HT1080 (cell line): ENCODE measurements around the gene TRIML1. TPM values are rescaled to one million over a fixed set of nuclear protein-coding genes. Genes with fewer than 3 reads are reported as not detected.

ENCODE experiments used
- small RNA-seq: library from RNA; depleted of rRNA; stranded (forward); fragments of <200 nt; gene quantifications from one replicate; pipeline ENCODE3, GENCODE V24; 2014
- total RNA-seq: library from RNA; depleted of rRNA; stranded (reverse); fragments of >200 nt; shearing (Covaris generic); gene quantifications from 2 replicates; pipeline ENCODE4 v1.2.3, GENCODE V29; 2014; rRNA removed

The TRIML1 gene
- total RNA-seq, 1 experiment from 2014 or later, result not detected

Small RNAs within 50 kb of the gene (small RNA-seq; reads per million reads assigned to genes)
- not detected for gene RNU6-173P

Other genes starting within 250 kb of the TRIML1 start
- gene ZFP42, start 143.7 kb upstream of the TRIML1 start, total RNA-seq, result not detected in 2 replicates
- 1.7 and 3.1 TPM in 2 replicates for gene TRIML2, start 29.8 kb upstream of the TRIML1 start, total RNA-seq